ENCODE measurements around the gene ANKRD12. TPM values are rescaled to one million over a fixed set of nuclear protein-coding genes. Genes with fewer than 3 reads are reported as not detected.
"Not testable (repeated sequence)": the region's sequence is repeated elsewhere in the genome, so short reads cannot be mapped to it uniquely, and the experiment has no call there.

ANKRD12 gene
- total RNA-seq, 1 donor from 2014 or later = 11.4 TPM

DNA sequence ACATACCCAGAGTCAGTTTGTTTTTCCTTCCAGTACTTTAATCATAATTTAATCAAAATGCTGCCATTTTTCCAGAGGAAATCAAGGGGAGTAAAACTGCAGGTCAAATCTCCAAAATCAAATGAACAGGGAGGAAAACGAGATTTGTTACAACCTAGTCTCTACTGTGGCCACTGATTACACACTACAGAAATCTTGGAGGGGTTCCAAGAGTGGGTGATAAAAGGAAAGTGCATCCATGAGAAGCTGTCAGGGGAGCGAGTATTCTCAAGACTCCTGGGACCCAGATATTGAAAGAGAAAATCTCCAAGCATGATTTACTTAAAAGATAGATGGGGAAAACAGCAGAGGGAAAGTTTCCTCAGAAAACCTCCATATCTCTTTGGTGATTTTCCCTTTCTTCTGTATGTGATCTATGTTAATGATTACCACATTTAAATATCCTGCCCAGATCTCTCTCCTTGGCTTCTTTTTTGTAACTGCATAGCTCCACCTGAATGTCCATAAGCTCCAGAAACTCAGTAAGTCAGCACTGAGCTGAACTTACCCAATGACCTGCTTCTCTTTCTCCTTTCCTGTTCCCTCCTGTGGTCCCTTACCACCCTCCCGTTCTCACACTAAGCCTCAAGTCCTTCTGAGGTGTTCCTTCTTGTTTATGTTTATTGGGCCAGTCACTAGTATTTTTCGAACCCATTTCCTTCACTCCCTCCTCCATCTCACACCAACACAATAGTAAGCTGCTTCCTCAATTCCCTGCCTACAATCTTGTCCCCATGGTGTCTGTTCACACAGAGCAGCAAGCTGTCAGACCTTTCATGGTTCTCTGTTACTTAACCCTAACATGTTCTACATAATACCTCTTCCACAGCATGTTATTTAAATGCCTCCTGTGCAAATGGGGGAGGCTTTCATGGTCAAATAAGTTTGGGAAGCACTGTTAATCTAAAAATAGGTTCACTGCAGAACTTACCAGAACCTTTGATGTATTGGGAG lies 124.1 kb downstream of the ANKRD12 start:
- intact Hi-C loops (cut with DNase I) = no loop called here

DNA sequence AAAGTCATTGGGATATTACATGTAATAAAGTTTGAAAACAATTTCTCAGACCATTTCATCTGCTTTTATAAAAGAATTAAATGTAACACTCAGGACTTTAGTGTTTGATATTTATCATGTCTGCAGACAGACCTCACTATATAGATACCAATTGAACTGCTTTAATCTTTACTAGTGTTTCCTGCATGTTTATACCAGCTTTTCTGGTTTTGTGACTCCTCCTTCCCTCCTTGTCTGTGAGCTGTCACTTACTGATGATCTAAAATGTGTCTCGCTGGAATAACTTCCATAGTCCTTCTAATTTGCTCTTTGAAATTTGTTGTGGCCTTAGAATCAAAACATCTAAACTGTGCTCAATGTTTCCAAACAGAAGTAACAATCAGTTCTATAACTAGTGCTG lies 126.7 kb downstream of the ANKRD12 start:
- intact Hi-C loops (cut with DNase I) = no loop called here
- TF ChIP-seq, protein P1, sequence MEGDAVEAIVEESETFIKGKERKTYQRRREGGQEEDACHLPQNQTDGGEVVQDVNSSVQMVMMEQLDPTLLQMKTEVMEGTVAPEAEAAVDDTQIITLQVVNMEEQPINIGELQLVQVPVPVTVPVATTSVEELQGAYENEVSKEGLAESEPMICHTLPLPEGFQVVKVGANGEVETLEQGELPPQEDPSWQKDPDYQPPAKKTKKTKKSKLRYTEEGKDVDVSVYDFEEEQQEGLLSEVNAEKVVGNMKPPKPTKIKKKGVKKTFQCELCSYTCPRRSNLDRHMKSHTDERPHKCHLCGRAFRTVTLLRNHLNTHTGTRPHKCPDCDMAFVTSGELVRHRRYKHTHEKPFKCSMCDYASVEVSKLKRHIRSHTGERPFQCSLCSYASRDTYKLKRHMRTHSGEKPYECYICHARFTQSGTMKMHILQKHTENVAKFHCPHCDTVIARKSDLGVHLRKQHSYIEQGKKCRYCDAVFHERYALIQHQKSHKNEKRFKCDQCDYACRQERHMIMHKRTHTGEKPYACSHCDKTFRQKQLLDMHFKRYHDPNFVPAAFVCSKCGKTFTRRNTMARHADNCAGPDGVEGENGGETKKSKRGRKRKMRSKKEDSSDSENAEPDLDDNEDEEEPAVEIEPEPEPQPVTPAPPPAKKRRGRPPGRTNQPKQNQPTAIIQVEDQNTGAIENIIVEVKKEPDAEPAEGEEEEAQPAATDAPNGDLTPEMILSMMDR (IDR thresholded peaks at IDR 0.05) = no peak
- no peaks in the 10 kb centered on the region for H3K9me3 ChIP-seq
- no peaks in the 10 kb centered on the region for H3K4me1 ChIP-seq
- peaks cover 12 to 39% of the 10 kb centered on the region in 2 donors for H3K36me3 ChIP-seq
- H3K4me3 ChIP-seq = no peak overlapping the region
- H3K27me3 ChIP-seq = no peaks in the 10 kb centered on the region
- no peak overlapping the region for H3K27ac ChIP-seq
- DNase-seq (ENCODE audit: low spot score in 2 of 2) = no peak

More for the DNA sequence above, 124.1 kb downstream of the ANKRD12 start:
- Histone ChIP-seq H3K27ac (no peak overlapping the region), H3K4me1 (no peaks in the 10 kb centered on the region), H3K4me3 (no peak overlapping the region), H3K9me3 (peaks cover 0 to 19% of the 10 kb centered on the region in 2 donors), H3K36me3 (peaks cover 12 to 46% of the 10 kb centered on the region in 2 donors), H3K27me3 (no peaks in the 10 kb centered on the region)
- no peak for DNase-seq (ENCODE audit: low spot score in 2 of 2)
- TF ChIP-seq, protein P1 (IDR thresholded peaks at IDR 0.05) = no peak

DNA sequence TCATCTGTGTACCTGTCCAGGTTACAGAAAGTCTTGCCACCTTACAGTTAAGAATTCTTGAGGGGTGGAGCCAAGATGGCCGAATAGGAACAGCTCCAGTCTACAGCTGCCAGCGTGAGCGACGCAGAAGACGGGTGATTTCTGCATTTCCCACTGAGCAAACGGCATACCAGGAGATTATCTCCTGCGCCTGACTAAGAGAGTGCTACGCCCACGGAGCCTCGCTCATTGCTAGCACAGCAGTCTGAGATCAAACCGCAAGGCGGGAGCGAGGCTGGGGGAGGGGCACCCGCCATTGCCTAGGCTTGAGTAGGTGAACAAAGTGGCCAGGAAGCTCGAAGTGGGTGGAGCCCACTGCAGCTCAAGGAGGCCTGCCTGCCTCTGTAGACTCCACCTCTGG lies 128.2 kb downstream of the ANKRD12 start:
- DNase-seq (ENCODE audit: low spot score in 2 of 2); H3K27ac ChIP-seq; H3K27me3 ChIP-seq; H3K9me3 ChIP-seq; intact Hi-C loops (cut with DNase I); H3K4me3 ChIP-seq; H3K4me1 ChIP-seq: not testable (repeated sequence)
- H3K36me3 ChIP-seq = peaks cover 12 to 36% of the 10 kb centered on the region in 2 donors

DNA sequence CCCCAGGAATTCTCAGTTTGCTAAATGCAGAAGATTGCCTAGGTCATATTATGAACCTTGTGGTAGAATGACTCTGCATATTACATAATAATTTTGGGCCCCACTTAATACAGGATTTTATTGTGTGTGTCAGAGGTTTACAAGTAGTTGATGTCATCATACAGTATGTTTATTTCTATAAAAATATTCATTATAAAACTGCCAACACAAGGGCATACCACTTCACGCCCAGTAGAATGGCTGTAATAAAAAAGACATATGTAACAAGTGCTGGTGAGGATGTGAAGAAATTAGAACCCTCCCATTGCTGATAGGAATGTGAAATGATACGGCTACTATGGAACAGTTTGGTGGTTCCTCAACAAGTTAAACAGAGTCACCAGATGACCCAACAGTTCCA lies 136.6 kb downstream of the ANKRD12 start:
- Histone ChIP-seq H3K4me3 (no peak overlapping the region), H3K36me3 (peaks cover 22 to 48% of the 10 kb centered on the region in 2 donors), H3K27ac (no peak overlapping the region), H3K4me1 (no peaks in the 10 kb centered on the region), H3K27me3 (no peaks in the 10 kb centered on the region), H3K9me3 (no peaks in the 10 kb centered on the region)
- TF ChIP-seq, protein P1 (IDR thresholded peaks at IDR 0.05) = no peak
- intact Hi-C loops (cut with DNase I) = no loop called here
- DNase-seq (ENCODE audit: low spot score in 2 of 2) = no peak

DNA sequence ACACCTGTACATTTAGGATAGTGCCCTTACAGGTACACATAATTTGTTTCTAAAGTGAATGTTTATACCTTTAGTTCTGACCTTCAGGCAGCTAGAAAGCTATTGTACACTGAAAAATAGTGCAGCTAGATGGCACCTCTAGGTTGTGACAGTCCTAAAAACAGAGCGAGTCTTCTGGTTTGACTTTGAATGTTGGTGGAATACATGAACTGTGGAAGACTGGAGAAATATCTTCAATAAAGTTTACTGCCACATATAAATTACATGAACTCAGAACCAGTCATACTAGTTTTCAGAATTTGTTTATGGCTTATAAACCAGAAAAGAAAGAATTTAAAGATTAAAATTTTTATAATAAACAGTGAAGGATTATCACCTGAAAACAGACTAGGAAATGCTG lies 139.3 kb downstream of the ANKRD12 start:
- no peak overlapping the region for H3K4me3 ChIP-seq
- no peaks in the 10 kb centered on the region for H3K27me3 ChIP-seq
- H3K4me1 ChIP-seq = no peaks in the 10 kb centered on the region
- DNase-seq (ENCODE audit: low spot score in 2 of 2) = no peak
- intact Hi-C loops (cut with DNase I) = no loop called here
- H3K27ac ChIP-seq = no peak overlapping the region
- H3K36me3 ChIP-seq = peaks cover 32 to 56% of the 10 kb centered on the region in 2 donors
- H3K9me3 ChIP-seq = no peaks in the 10 kb centered on the region
- TF ChIP-seq, protein P1 (IDR thresholded peaks at IDR 0.05) = no peak

DNA sequence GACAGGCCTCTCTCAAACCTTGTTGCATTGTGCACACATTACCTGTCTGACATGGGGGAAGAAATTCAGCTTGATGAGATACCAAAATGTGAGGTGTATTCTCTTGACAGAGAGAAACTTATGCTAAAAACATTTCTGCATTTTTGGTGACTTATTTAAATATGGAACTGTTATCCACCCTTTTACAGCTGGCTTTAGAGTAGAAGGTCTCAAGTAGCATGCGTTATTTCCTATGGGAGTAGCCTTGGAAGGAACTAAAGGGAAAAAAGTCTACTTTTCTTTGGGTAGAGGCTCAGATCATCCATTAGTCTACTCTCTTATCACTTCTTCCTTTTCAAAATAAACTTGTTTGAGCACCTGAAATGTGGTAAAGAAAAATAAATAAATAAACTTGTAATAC lies 141.4 kb downstream of the ANKRD12 start:
- Histone ChIP-seq H3K27me3 (no peaks in the 10 kb centered on the region), H3K36me3 (peaks cover 28 to 40% of the 10 kb centered on the region in 2 donors), H3K4me1 (no peaks in the 10 kb centered on the region), H3K9me3 (no peaks in the 10 kb centered on the region), H3K4me3 (no peak overlapping the region), H3K27ac (no peak overlapping the region)
- TF ChIP-seq, protein P1 (IDR thresholded peaks at IDR 0.05) = no peak
- no peak for DNase-seq (ENCODE audit: low spot score in 2 of 2)
- intact Hi-C loops (cut with DNase I) = no loop called here

Data from ascending aorta (tissue), 2 donors.